AML-193 (cell line): Measurements from ENCODE around the gene SLCO4A1.

Source experiments
- DNase-seq, 2 experiments: peaks; one replicate each; lab custom pipeline; 2025; lab: John Stamatoyannopoulos, UW

Gene SLCO4A1

GRCh38 chr20:62652041-62652893 is 10.0 kb downstream of the SLCO4A1 start:
- no peak for DNase-seq

- DNase-seq = no peak
These were observed 10.6 kb downstream of the SLCO4A1 start for GRCh38 chr20:62652894-62653305.

GRCh38 chr20:62653373-62653772 is 11.1 kb downstream of the SLCO4A1 start:
- no peak for DNase-seq

GRCh38 chr20:62653951-62654685 is 11.8 kb downstream of the SLCO4A1 start:
- no peak for DNase-seq

- DNase-seq = no peak
These were observed 13.2 kb downstream of the SLCO4A1 start for GRCh38 chr20:62655282-62656196.

GRCh38 chr20:62656197-62656918 is 14.1 kb downstream of the SLCO4A1 start:
- DNase-seq = no peak

- no peak for DNase-seq
These were observed 14.8 kb downstream of the SLCO4A1 start for GRCh38 chr20:62656919-62657588.

GRCh38 chr20:62657589-62657942 is 15.3 kb downstream of the SLCO4A1 start:
- no peak for DNase-seq

- no peak for DNase-seq
These were observed 15.7 kb downstream of the SLCO4A1 start for GRCh38 chr20:62657956-62658355.

GRCh38 chr20:62658593-62659178 is 16.4 kb downstream of the SLCO4A1 start:
- DNase-seq = no peak

GRCh38 chr20:62659488-62660239 is 17.4 kb downstream of the SLCO4A1 start:
- no peak for DNase-seq

GRCh38 chr20:62660240-62660615 is 17.9 kb downstream of the SLCO4A1 start:
- DNase-seq = no peak

GRCh38 chr20:62660768-62661167 is 18.5 kb downstream of the SLCO4A1 start:
- DNase-seq = no peak

- DNase-seq = no peak
These were observed 19.3 kb downstream of the SLCO4A1 start for GRCh38 chr20:62661647-62662046.

GRCh38 chr20:62662422-62662821 is 20.1 kb downstream of the SLCO4A1 start:
- no peak for DNase-seq

GRCh38 chr20:62663145-62664018 is 21.1 kb downstream of the SLCO4A1 start:
- no peak for DNase-seq

- no peak for DNase-seq
These were observed 22.0 kb downstream of the SLCO4A1 start for GRCh38 chr20:62664019-62664971.
